Activated T-helper 17 cell treated with anti-CD3 and anti-CD28 coated beads, Interleukin-2, amount 50 U/mL, for 72 hours (primary cell): ENCODE results near the gene ZNF649. TPM values are rescaled to one million over a fixed set of nuclear protein-coding genes. Genes with fewer than 3 reads are reported as not detected.
"Not testable (repeated sequence)": the region's sequence is repeated elsewhere in the genome, so short reads cannot be mapped to it uniquely, and the experiment has no call there.

Experiments used
- ATAC-seq: fragments of 150-1000 bp; cut with Tn5 transposase; replicated peaks from 2 replicates; pipeline ENCODE4 v1.10.0; 2021; ENCODE audit warnings: mild to moderate bottlenecking, moderate library complexity
- H3K27ac Mint-ChIP-seq: one replicate; pipeline ENCODE4 v1.8.0; 2022; ENCODE audit warnings: mixed read lengths
- H3K27me3 Mint-ChIP-seq: one replicate; pipeline ENCODE4 v1.8.0; 2022; ENCODE audit warnings: mixed read lengths
- H3K36me3 Mint-ChIP-seq: one replicate; pipeline ENCODE4 v1.8.0; 2022; ENCODE audit warnings: low read depth, mild to moderate bottlenecking, mixed read lengths
- H3K4me1 Mint-ChIP-seq: one replicate; pipeline ENCODE4 v1.8.0; 2022; ENCODE audit warnings: mixed read lengths
- H3K4me3 Mint-ChIP-seq: one replicate; pipeline ENCODE4 v1.8.0; 2022; ENCODE audit warnings: mild to moderate bottlenecking, mixed read lengths
- H3K9me3 Mint-ChIP-seq: one replicate; pipeline ENCODE4 v1.8.0; 2022; ENCODE audit warnings: mixed read lengths
- total RNA-seq, 2 donors: library from RNA; stranded (reverse); gene quantifications; one replicate each; pipeline ENCODE4 v1.2.3, GENCODE V29; 2022

ZNF649 gene
- total RNA-seq, result 1 to 10 TPM; 4.4 to 6.9 TPM

- peaks cover 7% of the 10 kb centered on the region for H3K4me1 Mint-ChIP-seq
- peaks cover 52% of the 10 kb centered on the region for H3K36me3 Mint-ChIP-seq
- peak within 1 kb of the TSS; percentile 94 for H3K27ac Mint-ChIP-seq
- peak; percentile 95 for ATAC-seq
- peaks cover 10% of the 10 kb centered on the region for H3K27me3 Mint-ChIP-seq
- H3K4me3 Mint-ChIP-seq, result peak within 1 kb of the TSS; percentile 92
- peaks cover 28% of the 10 kb centered on the region for H3K9me3 Mint-ChIP-seq
Measured at GRCh38 chr19:51904331-51905165, at the start of gene ZNF649. ZNF649 (minus strand) TSS chr19:51905017; CDS start chr19:51900107, 4,910 bp downstream.

- Mint-ChIP-seq H3K4me3 (no peak overlapping the region), H3K36me3 (peaks cover 17% of the 10 kb centered on the region), H3K4me1 (no peaks in the 10 kb centered on the region), H3K27ac (no peak overlapping the region), H3K9me3 (peaks cover 39% of the 10 kb centered on the region), H3K27me3 (no peaks in the 10 kb centered on the region)
- no peak for ATAC-seq
Measured at GRCh38 chr19:51948975-51949374, 44.2 kb upstream of the ZNF649 start.

- Mint-ChIP-seq H3K36me3 (peaks cover 40% of the 10 kb centered on the region), H3K27me3 (no peaks in the 10 kb centered on the region), H3K9me3 (peaks cover 50% of the 10 kb centered on the region), H3K4me1 (no peaks in the 10 kb centered on the region), H3K4me3 (no peak overlapping the region), H3K27ac (no peak overlapping the region)
- ATAC-seq, result no peak
Measured at GRCh38 chr19:51946602-51947001, 41.8 kb upstream of the ZNF649 start.

GRCh38 chr19:51944798-51945552, 40.2 kb upstream of the ZNF649 start:
- Mint-ChIP-seq H3K36me3 (peaks cover 57% of the 10 kb centered on the region), H3K4me1 (no peaks in the 10 kb centered on the region), H3K27me3 (no peaks in the 10 kb centered on the region), H3K9me3 (peaks cover 55% of the 10 kb centered on the region), H3K4me3 (no peak overlapping the region), H3K27ac (no peak overlapping the region)
- ATAC-seq, result no peak

- Mint-ChIP-seq H3K27me3 (no peaks in the 10 kb centered on the region), H3K36me3 (peaks cover 100% of the 10 kb centered on the region), H3K9me3 (peaks cover 53% of the 10 kb centered on the region), H3K4me1 (no peaks in the 10 kb centered on the region), H3K27ac (no peak overlapping the region), H3K4me3 (no peak overlapping the region)
- no peak for ATAC-seq
Measured at GRCh38 chr19:51938936-51939335, 34.1 kb upstream of the ZNF649 start.

- H3K27ac Mint-ChIP-seq, result no peak overlapping the region
Measured at GRCh38 chr19:51931921-51932320, 27.1 kb upstream of the ZNF649 start.

GRCh38 chr19:51927859-51928258, 23.0 kb upstream of the ZNF649 start:
- Mint-ChIP-seq H3K4me3 (peak overlapping the region; percentile 94), H3K27ac (peak overlapping the region; percentile 96), H3K27me3 (no peaks in the 10 kb centered on the region), H3K4me1 (peaks cover 13% of the 10 kb centered on the region), H3K9me3 (peaks cover 36% of the 10 kb centered on the region), H3K36me3 (peaks cover 55% of the 10 kb centered on the region)
- no peak for ATAC-seq

More at GRCh38 chr19:51931921-51932320, 27.1 kb upstream of the ZNF649 start:
- no peak for ATAC-seq
- Mint-ChIP-seq H3K4me3 (no peak overlapping the region), H3K9me3 (peaks cover 27% of the 10 kb centered on the region), H3K27me3 (no peaks in the 10 kb centered on the region), H3K4me1 (peaks cover 7% of the 10 kb centered on the region), H3K36me3 (peaks cover 91% of the 10 kb centered on the region)

- peak; percentile 88 for ATAC-seq
- H3K4me1 Mint-ChIP-seq, result peaks cover 13% of the 10 kb centered on the region
- H3K27me3 Mint-ChIP-seq, result no peaks in the 10 kb centered on the region
- peaks cover 47% of the 10 kb centered on the region for H3K36me3 Mint-ChIP-seq
- peak within 1 kb of the TSS; percentile 94 for H3K4me3 Mint-ChIP-seq
- peak within 1 kb of the TSS; percentile 96 for H3K27ac Mint-ChIP-seq
- peaks cover 39% of the 10 kb centered on the region for H3K9me3 Mint-ChIP-seq
Measured at GRCh38 chr19:51926784-51927741, 22.2 kb upstream of the ZNF649 start, which contains the start of gene ZNF613. ZNF613 (plus strand) TSS chr19:51927472; CDS start chr19:51936221, 8,749 bp downstream.

- H3K9me3 Mint-ChIP-seq, result peaks cover 42% of the 10 kb centered on the region
- peak overlapping the region; percentile 94 for H3K4me3 Mint-ChIP-seq
Measured at GRCh38 chr19:51926426-51926783, 21.6 kb upstream of the ZNF649 start.

GRCh38 chr19:51921949-51922348, 17.1 kb upstream of the ZNF649 start:
- no peak for ATAC-seq
- no peak overlapping the region for H3K4me3 Mint-ChIP-seq
- H3K9me3 Mint-ChIP-seq, result peaks cover 48% of the 10 kb centered on the region
- no peak overlapping the region for H3K27ac Mint-ChIP-seq
- H3K27me3 Mint-ChIP-seq, result no peaks in the 10 kb centered on the region
- peaks cover 4% of the 10 kb centered on the region for H3K36me3 Mint-ChIP-seq
- peaks cover 6% of the 10 kb centered on the region for H3K4me1 Mint-ChIP-seq

More at GRCh38 chr19:51926426-51926783, 21.6 kb upstream of the ZNF649 start:
- peaks cover 13% of the 10 kb centered on the region for H3K4me1 Mint-ChIP-seq
- no peaks in the 10 kb centered on the region for H3K27me3 Mint-ChIP-seq
- peak overlapping the region; percentile 96 for H3K27ac Mint-ChIP-seq
- ATAC-seq, result no peak
- peaks cover 40% of the 10 kb centered on the region for H3K36me3 Mint-ChIP-seq

GRCh38 chr19:51919606-51920005, 14.8 kb upstream of the ZNF649 start:
- Mint-ChIP-seq H3K27me3 (no peaks in the 10 kb centered on the region), H3K9me3 (peaks cover 52% of the 10 kb centered on the region), H3K4me3 (no peak overlapping the region), H3K36me3 (no peaks in the 10 kb centered on the region), H3K27ac (no peak overlapping the region), H3K4me1 (no peaks in the 10 kb centered on the region)
- ATAC-seq, result no peak

- no peaks in the 10 kb centered on the region for H3K36me3 Mint-ChIP-seq
- H3K9me3 Mint-ChIP-seq, result peaks cover 43% of the 10 kb centered on the region
- no peak overlapping the region for H3K4me3 Mint-ChIP-seq
- H3K27me3 Mint-ChIP-seq, result no peaks in the 10 kb centered on the region
- H3K27ac Mint-ChIP-seq, result no peak overlapping the region
- no peaks in the 10 kb centered on the region for H3K4me1 Mint-ChIP-seq
- no peak for ATAC-seq
Measured at GRCh38 chr19:51916167-51916566, 11.3 kb upstream of the ZNF649 start.

GRCh38 chr19:51915324-51915867, 10.6 kb upstream of the ZNF649 start:
- Mint-ChIP-seq H3K9me3 (peaks cover 38% of the 10 kb centered on the region), H3K27ac (no peak overlapping the region), H3K27me3 (no peaks in the 10 kb centered on the region), H3K4me3 (no peak overlapping the region), H3K4me1 (no peaks in the 10 kb centered on the region), H3K36me3 (no peaks in the 10 kb centered on the region)
- ATAC-seq, result no peak

GRCh38 chr19:51907981-51908380, 3.2 kb upstream of the ZNF649 start:
- peaks cover 14% of the 10 kb centered on the region for H3K27me3 Mint-ChIP-seq
- not testable (repeated sequence) for H3K4me3 Mint-ChIP-seq, H3K4me1 Mint-ChIP-seq, ATAC-seq, H3K27ac Mint-ChIP-seq
- H3K36me3 Mint-ChIP-seq, result peaks cover 21% of the 10 kb centered on the region
- H3K9me3 Mint-ChIP-seq, result peaks cover 21% of the 10 kb centered on the region
